Ovary (tissue), 3 donors: ENCODE data around the gene CCDC182.

Source experiments
- CTCF ChIP-seq, 3 donors: fragments of 450-650 bp in 2 of 3; fragments of 200-600 bp in 1 of 3; IDR thresholded peaks; one replicate each; pipeline versions ENCODE4 v1.5.1 to v1.8.0; 2016 to 2022; ENCODE audit warnings: antibody characterized with exemption in 3 of 3, mild to moderate bottlenecking in 1 of 3
- EP300 ChIP-seq: sonication (generic); formaldehyde crosslinking; IDR thresholded peaks from one replicate; pipeline ENCODE4 v1.6.1; 2017; ENCODE audit warnings: antibody characterized with exemption
- POLR2A ChIP-seq: fragments of 450-650 bp; IDR thresholded peaks from one replicate; pipeline ENCODE4 v1.6.1; 2017; ENCODE audit warnings: antibody characterized with exemption, mild to moderate bottlenecking, moderate library complexity
- donor health status: DM: no; HTN: no; CAD: no.

- TF ChIP-seq CTCF (IDR thresholded peaks at IDR 0.05) (no peak), POLR2A (no peak), EP300 (no peak)
Observed at GRCh38 chr17:57782647-57783337, 37.7 kb upstream of the CCDC182 start.
